Measurements from ENCODE around the gene QPRT.
"Not testable (repeated sequence)": the region's sequence is repeated elsewhere in the genome, so short reads cannot be mapped to it uniquely, and the experiment has no call there.

QPRT gene

GRCh38 chr16:29678691-29679267, at the start of gene QPRT:
QPRT (plus strand) TSS chr16:29679180; CDS start chr16:29679198, 18 bp downstream.
- DNase-seq: no peak

GRCh38 chr16:29629318-29629717, 49.7 kb upstream of the QPRT start:
- not testable (repeated sequence) for DNase-seq

- not testable (repeated sequence) for DNase-seq
These were observed 47.3 kb upstream of the QPRT start for GRCh38 chr16:29631658-29632057.

GRCh38 chr16:29635902-29636301, 43.1 kb upstream of the QPRT start:
- not testable (repeated sequence) for DNase-seq

GRCh38 chr16:29636368-29636767, 42.6 kb upstream of the QPRT start:
- DNase-seq: not testable (repeated sequence)

GRCh38 chr16:29638751-29639150, 40.2 kb upstream of the QPRT start:
- DNase-seq: not testable (repeated sequence)

- no peak for DNase-seq
These were observed 37.4 kb upstream of the QPRT start for GRCh38 chr16:29641561-29641960.

- no peak for DNase-seq
These were observed 35.4 kb upstream of the QPRT start for GRCh38 chr16:29643596-29643995.

GRCh38 chr16:29644338-29644857, 34.6 kb upstream of the QPRT start:
- DNase-seq: no peak

GRCh38 chr16:29644973-29645693, 33.8 kb upstream of the QPRT start:
- no peak for DNase-seq

- DNase-seq: no peak
These were observed 33.2 kb upstream of the QPRT start for GRCh38 chr16:29645694-29646187.

- no peak for DNase-seq
These were observed 32.0 kb upstream of the QPRT start for GRCh38 chr16:29646947-29647346.

GRCh38 chr16:29649588-29650494, 29.1 kb upstream of the QPRT start:
- no peak for DNase-seq

- no peak for DNase-seq
These were observed 28.2 kb upstream of the QPRT start for GRCh38 chr16:29650771-29651170.

GRCh38 chr16:29651774-29652349, 27.1 kb upstream of the QPRT start:
- no peak for DNase-seq

- DNase-seq: no peak
These were observed 25.5 kb upstream of the QPRT start for GRCh38 chr16:29653471-29653870.

- not testable (repeated sequence) for DNase-seq
These were observed 25.1 kb upstream of the QPRT start for GRCh38 chr16:29653890-29654289.

- DNase-seq: no peak
These were observed 22.1 kb upstream of the QPRT start for GRCh38 chr16:29656688-29657523.

GRCh38 chr16:29658705-29659104, 20.3 kb upstream of the QPRT start:
- DNase-seq: no peak

- no peak for DNase-seq
These were observed 16.8 kb upstream of the QPRT start for GRCh38 chr16:29662000-29662728.

GRCh38 chr16:29662729-29663015, 16.3 kb upstream of the QPRT start:
- no peak for DNase-seq
